Prostate gland (tissue), 2 donors: ENCODE data around the gene XIRP1. TPM values are rescaled to one million over a fixed set of nuclear protein-coding genes. Genes with fewer than 3 reads are reported as not detected.

Experiments used
- DNase-seq: peaks from one replicate; pipeline ENCODE4 v3.0.0-alpha.2; 2019; ENCODE audit warnings: low spot score
- H3K27ac ChIP-seq, 2 donors: fragments of 200-600 bp; sonication (generic); 2 replicates each; pipeline ENCODE4 v1.5.1; 2017 to 2019
- H3K27me3 ChIP-seq: fragments of 200-600 bp; sonication (generic); replicated peaks from 2 replicates; pipeline ENCODE4 v1.5.1; 2019; ENCODE audit not compliant: insufficient read depth
- H3K36me3 ChIP-seq, 2 donors: fragments of 200-600 bp; sonication (generic); 1 replicate in 1 of 2; 2 replicates in 1 of 2; pipeline versions ENCODE4 v1.5.1 to v1.8.1; 2017 to 2019
- H3K4me1 ChIP-seq: fragments of 200-600 bp; sonication (generic); replicated peaks from 2 replicates; pipeline ENCODE4 v1.5.1; 2019
- H3K4me3 ChIP-seq, 2 donors: fragments of 200-600 bp; sonication (generic); 2 replicates each; pipeline ENCODE4 v1.5.1; 2017 to 2019
- H3K9me3 ChIP-seq: fragments of 200-600 bp; sonication (generic); 2 replicates; pipeline ENCODE4 v1.5.1; 2017
- POLR2A ChIP-seq: fragments of 450-650 bp; IDR thresholded peaks from one replicate; pipeline ENCODE4 v1.6.1; 2016; ENCODE audit warnings: antibody characterized with exemption, mild to moderate bottlenecking
- POLR2AphosphoS5 ChIP-seq: sonication (generic); formaldehyde crosslinking; IDR thresholded peaks from one replicate; pipeline ENCODE4 v1.6.1; 2017; ENCODE audit warnings: antibody characterized with exemption
- WGBS: methylation state at CpG from one replicate; pipeline ENCODE4 v1.1.5; 2018; 5-methylcytosine and 5-hydroxymethylcytosine counted together
- intact Hi-C: fragments of 100-400 bp; cut with DNase I; formaldehyde crosslinking; loops from one replicate; pipeline ENCODE4 v1.14.2; 2022
- total RNA-seq, 2 donors: library from RNA; depleted of rRNA; stranded (reverse); fragments of >200 nt; gene quantifications; one replicate each; pipeline ENCODE4 v1.1.0, GENCODE V29; 2016
- TF ChIP-seq, protein P1 (sequence below), 4 experiments: fragments of 200-600 bp in 2 of 4; fragments of 450-650 bp in 2 of 4; sonication (generic) in 2 of 4; IDR thresholded peaks; 1 replicate in 3 of 4; 2 replicates in 1 of 4; pipeline ENCODE4 v1.5.1; 2016 to 2019; ENCODE audit warnings: antibody characterized with exemption in 4 of 4, mild to moderate bottlenecking in 2 of 4, moderate library complexity in 2 of 4

XIRP1 gene
- total RNA-seq, 2 donors from 2014 or later = 0.40 to 2.2 TPM

DNA sequence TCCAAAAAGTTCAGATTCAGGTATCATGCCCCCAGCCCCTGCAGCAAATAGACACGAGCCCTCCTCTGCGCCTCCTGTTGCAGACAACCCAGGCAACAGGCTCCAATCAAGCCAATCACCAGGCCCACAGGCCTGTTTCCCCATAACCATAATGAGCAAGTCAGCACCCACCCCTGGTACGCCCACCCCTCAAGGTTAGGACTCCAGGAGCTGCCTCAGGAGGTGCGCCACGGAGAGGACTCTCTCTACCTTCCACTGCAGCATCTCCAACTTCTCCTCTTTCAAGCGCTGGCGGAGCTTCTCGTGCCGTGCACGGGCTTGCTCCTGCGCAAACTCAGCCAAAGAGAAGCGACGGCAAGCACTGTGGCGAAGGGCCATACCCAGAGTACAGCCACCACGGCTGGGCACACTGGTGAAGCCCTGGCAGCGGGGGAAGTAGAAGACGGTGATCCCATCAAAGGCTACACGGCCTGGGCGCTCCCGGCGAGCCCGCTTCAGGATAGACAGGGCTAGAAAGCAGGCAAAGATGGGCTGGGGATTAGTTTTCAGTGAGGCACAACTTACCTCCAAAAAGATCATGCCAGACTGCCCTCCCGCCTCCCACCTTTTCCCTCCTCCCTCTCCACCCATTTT lies 47.5 kb downstream of the XIRP1 start:
- H3K27me3 ChIP-seq = no peaks in the 10 kb centered on the region
- peak overlapping the region; percentile 93 to 100 for H3K27ac ChIP-seq
- peaks cover 55% of the 10 kb centered on the region for H3K4me1 ChIP-seq
- no peak for DNase-seq
- TF ChIP-seq, protein P1, sequence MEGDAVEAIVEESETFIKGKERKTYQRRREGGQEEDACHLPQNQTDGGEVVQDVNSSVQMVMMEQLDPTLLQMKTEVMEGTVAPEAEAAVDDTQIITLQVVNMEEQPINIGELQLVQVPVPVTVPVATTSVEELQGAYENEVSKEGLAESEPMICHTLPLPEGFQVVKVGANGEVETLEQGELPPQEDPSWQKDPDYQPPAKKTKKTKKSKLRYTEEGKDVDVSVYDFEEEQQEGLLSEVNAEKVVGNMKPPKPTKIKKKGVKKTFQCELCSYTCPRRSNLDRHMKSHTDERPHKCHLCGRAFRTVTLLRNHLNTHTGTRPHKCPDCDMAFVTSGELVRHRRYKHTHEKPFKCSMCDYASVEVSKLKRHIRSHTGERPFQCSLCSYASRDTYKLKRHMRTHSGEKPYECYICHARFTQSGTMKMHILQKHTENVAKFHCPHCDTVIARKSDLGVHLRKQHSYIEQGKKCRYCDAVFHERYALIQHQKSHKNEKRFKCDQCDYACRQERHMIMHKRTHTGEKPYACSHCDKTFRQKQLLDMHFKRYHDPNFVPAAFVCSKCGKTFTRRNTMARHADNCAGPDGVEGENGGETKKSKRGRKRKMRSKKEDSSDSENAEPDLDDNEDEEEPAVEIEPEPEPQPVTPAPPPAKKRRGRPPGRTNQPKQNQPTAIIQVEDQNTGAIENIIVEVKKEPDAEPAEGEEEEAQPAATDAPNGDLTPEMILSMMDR (IDR thresholded peaks at IDR 0.05) = no peak
- TF ChIP-seq POLR2AphosphoS5 (no peak), POLR2A (no peak)
- no peaks in the 10 kb centered on the region for H3K9me3 ChIP-seq
- intact Hi-C loops = no loop called here
- 93% methylated on average over 23 of the region's 23 CpGs for WGBS
- peaks cover 8 to 17% of the 10 kb centered on the region in 2 donors for H3K36me3 ChIP-seq
- H3K4me3 ChIP-seq = no peak overlapping the region

DNA sequence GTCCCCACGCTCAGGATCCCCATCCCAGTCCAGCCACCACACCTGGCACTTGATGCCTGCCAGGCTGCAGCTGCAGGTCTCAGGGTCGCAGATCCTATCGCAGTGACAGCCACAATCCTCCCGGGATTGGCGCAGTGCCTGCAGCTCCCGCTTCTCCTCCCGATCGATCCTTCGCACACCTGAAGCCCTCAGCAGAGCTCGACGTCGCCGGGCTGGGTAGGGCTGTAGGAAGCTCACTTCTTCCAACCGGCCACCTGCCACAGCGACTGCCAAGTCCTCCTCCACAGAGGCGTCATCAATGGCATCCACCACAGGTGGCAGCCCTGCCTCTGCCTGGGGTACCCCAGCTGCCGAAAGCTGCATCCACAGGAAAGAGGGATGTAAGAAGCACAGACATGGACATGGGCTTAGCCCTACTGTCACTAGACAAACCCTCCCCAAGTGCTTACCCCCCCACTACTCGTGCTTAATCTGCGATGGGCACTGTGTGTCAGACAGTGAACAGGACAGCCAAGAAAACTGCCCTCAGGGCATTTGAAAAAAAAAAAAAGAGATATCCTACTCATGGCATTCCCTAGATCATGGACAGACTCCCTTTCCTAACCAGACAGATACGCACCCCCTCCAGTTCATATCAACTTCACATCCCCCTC lies 48.2 kb downstream of the XIRP1 start:
- no peak for DNase-seq
- Histone ChIP-seq H3K36me3 (peaks cover 8 to 17% of the 10 kb centered on the region in 2 donors), H3K4me1 (peaks cover 49% of the 10 kb centered on the region), H3K27ac (peak overlapping the region; percentile 93 to 100), H3K9me3 (no peaks in the 10 kb centered on the region), H3K4me3 (no peak overlapping the region), H3K27me3 (no peaks in the 10 kb centered on the region)
- TF ChIP-seq, protein P1 (IDR thresholded peaks at IDR 0.05) = no peak
- no peak for TF ChIP-seq POLR2A
- TF ChIP-seq POLR2AphosphoS5 = no peak
- intact Hi-C loops = no loop called here
- 84% methylated on average over 20 of the region's 20 CpGs for WGBS

DNA sequence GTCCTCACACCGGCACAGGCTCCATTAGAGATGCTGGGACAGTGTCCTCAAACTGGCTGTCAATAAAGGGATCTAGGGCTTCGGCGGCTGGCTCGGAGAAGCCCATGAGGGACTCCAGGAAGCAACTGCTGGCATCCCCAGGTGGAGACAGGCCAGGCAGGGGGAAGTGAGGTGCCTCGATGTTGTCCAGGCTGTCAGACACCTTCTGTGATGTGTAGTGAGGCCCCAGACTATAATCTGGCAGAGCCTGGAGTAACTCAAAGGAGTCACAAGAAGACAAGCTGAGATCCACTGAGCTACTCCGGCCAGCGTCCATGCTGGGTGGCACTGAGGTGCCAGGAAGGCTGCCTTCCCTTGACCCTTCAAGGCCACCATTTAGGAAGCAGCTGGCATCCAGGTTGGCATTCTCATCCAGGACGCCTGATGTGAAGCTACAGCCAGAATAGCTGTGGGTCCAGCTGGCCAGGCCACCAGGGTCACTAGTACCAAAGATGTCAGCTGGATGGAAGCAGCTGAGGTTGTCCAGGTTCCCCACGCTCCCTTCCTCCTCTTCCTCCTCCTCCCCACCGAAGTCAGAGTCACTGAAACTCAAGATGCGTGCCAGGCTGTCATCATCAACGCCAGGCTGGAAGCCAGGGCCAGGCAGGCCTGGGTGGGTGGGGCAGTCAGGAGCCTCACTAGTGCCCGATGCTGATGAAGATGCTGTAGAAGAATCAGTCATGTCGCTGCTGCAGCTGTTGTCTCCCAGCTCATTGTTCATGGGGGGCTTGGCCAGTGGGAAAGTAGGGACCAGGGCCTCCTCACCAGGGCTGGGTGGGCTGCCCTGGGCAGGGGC lies 49.1 kb downstream of the XIRP1 start:
- WGBS = 75% methylated on average over 14 of the region's 14 CpGs
- peaks cover 43% of the 10 kb centered on the region for H3K4me1 ChIP-seq
- intact Hi-C loops = no loop called here

DNA sequence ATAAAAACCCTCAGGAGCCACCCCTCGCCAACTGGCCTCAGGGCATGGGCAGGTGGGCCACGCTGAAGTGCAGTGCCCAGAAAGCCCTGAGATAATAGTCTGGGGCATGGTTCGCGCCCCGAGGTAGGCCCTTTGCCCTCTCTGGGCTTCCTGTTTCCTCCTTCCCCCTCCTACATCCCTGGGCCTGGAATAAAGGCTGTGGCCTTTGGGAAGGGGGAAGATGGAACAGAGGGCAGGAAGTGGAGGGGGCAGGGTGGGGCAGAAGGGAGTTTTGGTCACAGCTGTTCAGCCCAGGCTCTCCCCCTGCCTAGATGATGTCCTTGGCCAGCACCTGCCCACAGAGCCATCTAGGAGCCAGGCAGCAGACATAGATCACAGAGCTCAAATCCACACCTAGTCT lies 50.3 kb downstream of the XIRP1 start:
- peak; percentile 46 for DNase-seq
- intact Hi-C loops = no loop called here
- no peak overlapping the region for H3K4me3 ChIP-seq
- peaks cover 34% of the 10 kb centered on the region for H3K4me1 ChIP-seq
- peak overlapping the region; percentile 93 to 100 for H3K27ac ChIP-seq
- TF ChIP-seq POLR2AphosphoS5 (no peak), POLR2A (no peak)
- TF ChIP-seq, protein P1 (IDR thresholded peaks at IDR 0.05) = no peak
- 37% methylated on average over 5 of the region's 5 CpGs for WGBS
- peaks cover 8 to 17% of the 10 kb centered on the region in 2 donors for H3K36me3 ChIP-seq
- H3K9me3 ChIP-seq = no peaks in the 10 kb centered on the region
- no peaks in the 10 kb centered on the region for H3K27me3 ChIP-seq

More for the DNA sequence above, 49.1 kb downstream of the XIRP1 start:
- no peak overlapping the region for H3K4me3 ChIP-seq
- H3K36me3 ChIP-seq = peaks cover 8 to 17% of the 10 kb centered on the region in 2 donors
- no peaks in the 10 kb centered on the region for H3K27me3 ChIP-seq
- TF ChIP-seq POLR2A = no peak
- no peak for TF ChIP-seq POLR2AphosphoS5
- TF ChIP-seq, protein P1 (IDR thresholded peaks at IDR 0.05) = no peak
- peak overlapping the region; percentile 93 to 100 for H3K27ac ChIP-seq
- no peak for DNase-seq
- H3K9me3 ChIP-seq = no peaks in the 10 kb centered on the region
